ENCODE data around the gene ZNF664.
"Not testable (repeated sequence)": the region's sequence is repeated elsewhere in the genome, so short reads cannot be mapped to it uniquely, and the experiment has no call there.

Gene ZNF664

DNA sequence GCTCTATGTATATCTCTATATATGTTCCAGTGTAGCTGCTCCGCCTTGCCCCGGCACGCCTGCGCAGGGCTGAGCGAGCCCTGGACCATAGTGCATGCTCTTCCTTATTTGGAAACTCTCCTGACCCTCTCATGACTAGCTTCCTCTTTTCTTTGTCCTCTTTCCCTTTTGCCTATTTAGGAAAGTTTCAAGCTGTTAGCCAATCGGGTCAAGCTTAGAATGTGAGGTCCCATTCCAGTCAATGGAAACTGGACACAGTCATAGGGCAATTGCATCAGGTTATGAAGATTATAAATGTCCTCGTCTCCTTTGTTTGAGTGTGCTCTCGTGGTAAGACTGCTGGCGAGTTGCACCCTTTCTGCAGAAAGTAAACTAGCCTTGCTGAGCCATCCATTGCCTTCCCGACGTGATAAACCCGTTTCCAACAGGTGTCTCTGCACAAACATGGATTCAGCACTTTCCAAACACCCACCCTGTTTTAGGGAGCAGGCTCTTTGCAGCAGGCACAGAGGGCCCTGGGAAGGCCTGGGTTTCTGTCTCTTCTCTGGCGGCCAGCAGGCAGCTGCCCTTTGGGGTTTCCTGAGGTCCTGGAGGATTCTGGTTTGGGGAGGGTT lies 31.3 kb upstream of the ZNF664 start:
- DNase-seq (ENCODE audit: low spot score) = no peak

DNA sequence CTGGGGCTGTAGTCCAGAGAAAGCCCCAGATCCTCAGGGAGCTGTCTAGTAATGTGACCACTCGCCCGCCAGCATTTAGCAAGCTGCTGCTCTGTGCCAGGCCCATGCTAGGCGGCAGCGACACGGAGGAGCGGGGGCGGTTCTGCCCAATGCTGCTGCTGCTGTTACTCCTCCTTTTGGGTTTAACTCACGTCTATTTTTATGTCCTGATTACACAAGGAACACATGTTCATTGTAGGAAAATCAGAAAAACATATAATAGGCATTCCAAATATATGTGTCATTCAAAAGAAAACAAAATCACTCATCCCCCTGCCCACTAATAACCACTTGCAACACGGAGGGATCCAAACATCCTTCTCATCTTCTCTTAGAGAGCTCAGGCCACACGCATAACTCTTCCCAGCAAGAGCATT lies 30.8 kb upstream of the ZNF664 start:
- DNase-seq (ENCODE audit: low spot score) = no peak

GRCh38 chr12:123942911-123943648 lies 29.9 kb upstream of the ZNF664 start:
- DNase-seq (ENCODE audit: low spot score) = no peak

GRCh38 chr12:123943816-123944215 lies 29.2 kb upstream of the ZNF664 start:
- no peak for DNase-seq (ENCODE audit: low spot score)

DNA sequence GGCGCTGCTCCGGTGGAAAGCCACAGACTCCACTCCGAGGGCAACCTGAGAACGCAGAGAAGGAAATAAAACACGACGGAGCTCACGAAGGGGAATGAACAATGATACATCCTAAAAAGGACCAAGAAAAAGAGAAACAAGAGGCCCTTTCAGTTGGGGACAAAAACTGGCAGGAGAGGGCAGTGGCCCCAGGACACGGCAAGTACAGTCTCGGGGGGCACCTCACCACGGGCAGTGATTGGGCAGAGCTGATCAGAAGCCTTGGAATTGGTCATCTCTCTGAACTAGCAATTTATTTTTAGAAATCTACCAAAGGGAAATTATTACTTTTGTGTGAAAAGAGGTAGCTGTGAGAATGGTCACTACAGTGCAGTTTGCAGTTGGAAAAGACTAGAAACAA lies 28.3 kb upstream of the ZNF664 start:
- no peak for DNase-seq (ENCODE audit: low spot score)

DNA sequence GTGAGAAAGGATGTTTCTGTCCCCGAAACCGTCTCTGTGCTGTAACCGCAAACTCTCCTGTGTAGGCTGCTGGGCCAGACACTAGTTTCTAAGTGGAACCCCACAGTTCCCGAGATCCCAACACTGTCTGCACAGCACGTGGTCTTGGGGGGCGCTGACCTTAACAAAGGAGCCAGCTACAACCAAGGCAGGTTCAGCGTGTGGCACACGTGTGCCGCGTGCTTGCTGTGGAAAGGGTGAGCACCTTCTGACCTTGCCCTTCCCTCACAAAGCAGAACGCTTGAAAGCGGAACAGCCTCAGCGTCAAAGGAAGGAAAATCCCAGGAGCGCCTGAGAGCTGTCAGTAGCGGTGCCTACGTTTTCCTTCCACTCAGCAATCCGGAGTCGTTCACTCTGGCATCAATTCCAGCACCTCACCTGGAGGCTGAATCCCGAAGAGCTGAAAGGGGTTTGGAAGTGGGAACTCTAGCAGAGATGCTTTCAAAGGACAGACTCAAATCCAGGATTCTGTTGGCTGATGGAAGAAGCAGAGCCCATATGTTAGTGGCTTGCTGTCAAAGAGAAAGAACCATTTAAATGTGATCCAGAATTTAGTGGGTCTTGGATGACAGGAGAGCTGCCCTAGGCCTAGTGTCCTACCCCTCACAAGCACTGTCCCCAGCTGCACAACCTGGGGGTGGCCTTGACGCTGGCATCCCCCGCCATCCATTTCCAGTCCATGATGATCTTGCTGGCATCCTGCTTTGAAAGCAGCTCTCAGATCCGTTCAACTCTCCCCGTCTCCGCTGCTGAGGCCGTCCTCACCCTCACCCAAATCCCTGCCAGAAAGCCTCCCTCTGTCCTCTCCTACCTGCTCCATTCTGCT lies 27.5 kb upstream of the ZNF664 start:
- no peak for DNase-seq (ENCODE audit: low spot score)

- no peak for DNase-seq (ENCODE audit: low spot score)
These were observed 26.9 kb upstream of the ZNF664 start for GRCh38 chr12:123946152-123946515.

DNA sequence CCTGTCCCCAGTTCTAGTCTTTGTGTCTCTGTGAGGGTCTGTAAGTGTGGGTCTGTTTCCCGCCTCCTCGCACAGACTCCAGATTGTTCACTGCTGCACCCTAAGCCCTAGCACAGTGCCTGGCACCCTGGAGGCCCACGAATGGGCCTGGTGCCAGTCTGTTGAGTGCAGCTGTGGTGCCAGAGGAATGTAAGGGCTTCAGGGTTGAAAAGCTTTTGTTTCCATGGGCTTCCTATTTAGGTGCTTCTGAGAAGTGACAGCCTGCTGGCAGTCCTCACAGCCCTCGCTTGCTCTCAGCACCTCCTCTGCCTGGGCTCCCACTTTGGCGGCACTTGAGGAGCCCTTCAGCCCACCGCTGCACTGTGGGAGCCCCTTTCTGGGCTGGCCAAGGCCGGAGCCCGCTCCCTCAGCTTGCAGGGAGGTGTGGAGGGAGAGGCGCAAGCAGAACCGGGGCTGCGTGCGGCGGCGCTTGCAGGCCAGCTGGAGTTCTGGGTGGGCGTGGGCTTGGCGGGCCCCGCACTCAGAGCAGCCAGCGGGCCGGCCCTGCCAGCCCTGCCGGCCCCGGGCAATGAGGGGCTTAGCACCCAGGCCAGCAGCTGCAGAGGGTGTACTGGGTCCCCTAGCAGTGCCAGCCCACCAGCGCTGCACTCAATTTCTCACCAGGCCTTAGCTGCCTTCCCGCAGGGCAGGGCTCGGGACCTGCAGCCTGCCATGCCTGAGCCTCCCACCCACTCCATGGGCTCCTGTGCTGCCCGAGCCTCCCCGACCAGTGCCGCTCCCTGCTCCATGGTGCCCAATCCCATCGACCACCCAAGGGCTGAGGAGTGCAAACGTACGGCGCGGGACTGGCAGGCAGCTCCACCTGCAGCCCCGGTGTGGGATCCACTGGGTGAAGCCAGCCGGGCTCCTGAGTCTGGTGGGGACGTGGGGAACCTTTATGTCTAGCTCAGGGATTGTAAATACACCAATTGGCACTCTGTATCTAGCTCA lies 26.2 kb upstream of the ZNF664 start:
- not testable (repeated sequence) for DNase-seq (ENCODE audit: low spot score)

- not testable (repeated sequence) for DNase-seq (ENCODE audit: low spot score)
These were observed 25.5 kb upstream of the ZNF664 start for GRCh38 chr12:123947531-123947930.

DNA sequence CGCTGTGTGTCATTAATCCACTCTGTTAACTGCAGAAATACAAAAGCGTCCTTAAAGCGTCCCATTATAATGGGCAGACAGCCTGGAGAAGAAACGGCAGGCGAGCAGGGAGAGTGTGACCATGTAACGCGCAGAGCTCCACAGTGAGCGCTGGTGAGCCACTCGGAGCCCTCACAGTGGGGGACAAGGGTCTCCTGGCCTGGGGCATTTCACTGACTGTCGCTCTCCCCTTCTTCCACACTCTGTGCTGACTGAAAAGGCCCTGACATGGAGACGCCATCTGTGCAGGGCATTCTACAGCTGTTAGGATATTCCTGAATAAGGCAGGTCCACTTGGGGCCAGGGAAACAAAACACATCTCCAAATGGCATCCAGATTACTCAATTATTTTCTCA lies 24.6 kb upstream of the ZNF664 start:
- DNase-seq (ENCODE audit: low spot score) = no peak

- no peak for DNase-seq (ENCODE audit: low spot score)
These were observed 23.9 kb upstream of the ZNF664 start for GRCh38 chr12:123948796-123949769.

- DNase-seq (ENCODE audit: low spot score) = no peak
These were observed 23.2 kb upstream of the ZNF664 start for GRCh38 chr12:123949770-123950165.

DNA sequence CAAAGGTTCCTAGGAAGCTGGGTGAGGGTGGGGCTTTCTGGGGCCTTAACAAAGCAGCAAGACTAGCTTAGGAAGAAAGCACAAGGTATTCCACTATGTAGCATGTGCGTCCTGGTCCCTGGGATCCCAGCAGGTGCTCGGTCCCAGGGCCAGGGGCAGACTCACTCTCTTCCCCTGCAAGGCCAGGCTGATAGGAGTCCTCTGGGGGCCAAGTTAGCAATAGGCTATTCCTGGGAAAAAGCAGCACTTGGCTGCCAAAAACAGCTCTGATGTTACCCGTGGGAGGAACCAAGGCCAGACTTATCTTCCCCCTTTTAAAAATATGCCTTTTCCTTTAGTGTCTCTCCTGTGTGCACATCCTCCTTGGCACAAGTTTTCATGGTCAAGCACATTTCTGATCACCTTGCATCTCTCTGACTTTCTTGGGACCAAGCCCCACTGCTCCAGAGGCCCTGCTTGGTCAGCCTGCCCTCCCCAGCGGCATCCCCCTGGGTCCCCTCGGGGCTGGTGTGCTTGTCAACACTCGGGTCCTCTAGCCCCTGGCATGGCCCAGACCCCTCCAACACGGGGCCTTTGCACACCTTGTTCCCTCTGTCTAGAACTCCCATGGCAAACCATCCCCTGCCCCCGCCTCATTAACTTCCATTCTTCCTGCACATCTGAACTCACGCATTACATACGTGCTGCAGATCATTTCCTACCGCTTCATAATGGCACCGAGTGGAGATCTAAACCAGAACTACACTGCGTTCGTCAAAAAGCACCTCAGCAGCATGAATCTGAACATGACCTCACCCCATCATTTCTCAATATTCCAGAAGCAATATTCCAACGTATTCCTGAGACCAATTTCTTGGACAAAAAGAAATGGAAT lies 22.3 kb upstream of the ZNF664 start:
- DNase-seq (ENCODE audit: low spot score) = no peak

GRCh38 chr12:123951467-123951866 lies 21.5 kb upstream of the ZNF664 start:
- DNase-seq (ENCODE audit: low spot score) = no peak

DNA sequence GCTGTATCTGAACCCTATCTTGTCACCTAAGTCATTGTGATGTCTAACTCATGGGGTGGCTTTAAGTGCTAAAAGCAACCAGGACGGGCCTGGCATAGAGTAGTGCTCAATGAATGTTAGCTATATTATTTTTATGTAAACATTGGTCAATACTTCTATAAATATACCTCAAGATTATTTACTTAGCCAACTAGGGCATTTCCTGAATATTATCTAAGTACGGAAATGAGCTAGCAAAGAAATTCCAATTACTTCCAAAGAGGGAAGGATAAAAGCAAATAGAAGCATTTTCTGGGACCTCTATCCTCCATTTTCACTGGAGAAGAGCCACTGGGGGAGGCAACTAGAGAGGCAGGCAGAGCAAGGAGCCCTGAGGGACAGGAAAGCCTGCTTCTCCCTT lies 21.0 kb upstream of the ZNF664 start:
- DNase-seq (ENCODE audit: low spot score) = no peak

DNA sequence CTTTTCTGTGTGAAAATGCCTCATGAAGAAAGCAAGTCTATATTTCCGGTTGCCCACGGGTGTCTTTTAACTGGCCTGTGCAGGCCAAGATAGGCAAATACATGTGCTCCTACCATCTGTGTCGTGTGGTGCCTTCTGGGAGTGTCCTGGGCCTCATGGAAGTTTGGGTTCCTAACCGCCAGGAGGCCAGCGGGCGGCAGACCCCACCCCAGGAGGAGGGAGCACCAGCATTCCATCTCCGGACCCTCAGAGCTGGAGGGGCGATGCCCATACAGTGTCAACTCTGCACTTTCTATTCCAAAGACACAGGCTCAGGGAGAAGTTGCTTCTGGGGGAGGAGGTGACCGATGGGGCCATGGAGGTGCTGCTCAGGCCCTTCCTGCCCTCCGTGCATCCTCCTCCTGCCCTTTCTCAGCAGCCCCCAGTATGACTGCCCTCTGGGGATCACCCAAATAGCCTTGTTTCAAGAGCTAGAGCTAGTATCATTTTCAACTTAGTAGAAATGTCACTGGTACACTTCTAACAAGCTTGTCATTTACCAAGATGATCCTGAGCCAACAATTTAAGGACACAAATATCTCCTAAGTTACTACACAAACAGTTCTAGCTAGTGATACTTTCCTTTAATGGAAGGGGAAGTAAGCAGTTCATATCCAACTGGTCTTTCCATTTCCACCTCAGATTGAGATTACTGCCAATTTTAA lies 18.2 kb upstream of the ZNF664 start:
- DNase-seq (ENCODE audit: low spot score) = no peak

GRCh38 chr12:123956249-123956648 lies 16.8 kb upstream of the ZNF664 start:
- no peak for DNase-seq (ENCODE audit: low spot score)

- DNase-seq (ENCODE audit: low spot score) = no peak
These were observed 15.8 kb upstream of the ZNF664 start for GRCh38 chr12:123957196-123957595.

DNA sequence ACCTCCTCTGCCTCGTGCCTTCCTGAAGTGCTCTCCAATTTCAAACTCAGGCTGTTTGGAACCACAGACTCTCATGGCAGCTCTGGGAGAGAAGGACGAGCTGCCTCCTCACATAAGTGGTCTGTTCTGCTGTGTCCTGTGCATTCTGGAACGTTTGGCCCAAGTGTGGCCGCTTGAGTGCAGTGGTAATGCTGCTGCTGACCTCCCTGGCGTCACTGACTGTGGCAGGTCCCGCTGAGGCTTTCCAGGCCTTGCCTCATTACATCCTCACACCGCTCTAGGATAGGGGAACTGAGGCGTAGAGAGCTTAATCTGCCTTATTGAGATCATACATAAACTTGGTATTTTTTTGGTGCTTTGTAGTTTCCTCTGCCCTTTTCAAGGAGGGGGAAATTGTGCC lies 14.6 kb upstream of the ZNF664 start:
- DNase-seq (ENCODE audit: low spot score) = no peak
